Posterior cingulate gyrus (tissue), 11 donors: ENCODE data around the gene SARDH.

ENCODE experiments used
- DNase-seq, 10 donors: peaks; one replicate each; pipeline versions ENCODE4 v3.0.0 to v3.0.0-alpha.2; 2020 to 2021; ENCODE audit warnings: mixed read lengths in 3 of 10
- intact Hi-C: fragments of 100-400 bp; cut with DNase I; formaldehyde crosslinking; loops from one replicate; pipeline ENCODE4 v1.15.1; 2023

The SARDH gene

GRCh38 chr9:133737774-133738639 lies at the start of gene SARDH:
Gene SARDH (minus strand): TSS chr9:133738352. CDS start chr9:133734173, 4,179 bp downstream.
- intact Hi-C loops, result no loop called here
- peak in 2 of 10 donors; percentile 82 to 86 for DNase-seq

GRCh38 chr9:133787754-133788025 lies 49.5 kb upstream of the SARDH start:
- DNase-seq, result peak in 2 of 10 donors; percentile 25 to 55
- intact Hi-C loops, result no loop called here

GRCh38 chr9:133786907-133787753 lies 49.0 kb upstream of the SARDH start:
- intact Hi-C loops, result no loop called here
- DNase-seq, result peak in 2 of 10 donors; percentile 41 to 64

GRCh38 chr9:133786371-133786753 lies 48.2 kb upstream of the SARDH start:
- intact Hi-C loops, result no loop called here
- peak in 2 of 10 donors; percentile 55 to 72 for DNase-seq

- DNase-seq, result peak in 2 of 10 donors; percentile 44 to 63
- intact Hi-C loops, result no loop called here
Measured at GRCh38 chr9:133785753-133786370, 47.7 kb upstream of the SARDH start.

GRCh38 chr9:133784731-133785561 lies 46.8 kb upstream of the SARDH start:
- intact Hi-C loops, result no loop called here
- DNase-seq, result peak in 2 of 10 donors; percentile 46 to 81

- peak in 2 of 10 donors; percentile 61 to 71 for DNase-seq
- intact Hi-C loops, result loop anchor here (2.0 kb wide), 1 partner anchor 211 kb away; no protein-coding TSS in a partner anchor
Measured at GRCh38 chr9:133783331-133783731, 45.2 kb upstream of the SARDH start.

GRCh38 chr9:133782157-133783130 lies 44.3 kb upstream of the SARDH start:
- peak; percentile 74 to 96 (median 84) for DNase-seq
- intact Hi-C loops, result loop anchor here (2.0 kb wide), 1 partner anchor 212 kb away; no protein-coding TSS in a partner anchor

GRCh38 chr9:133781828-133782135 lies 43.6 kb upstream of the SARDH start:
- DNase-seq, result peak in 2 of 10 donors; percentile 82 to 87
- intact Hi-C loops, result loop anchor here (2.0 kb wide), 1 partner anchor 213 kb away; no protein-coding TSS in a partner anchor

GRCh38 chr9:133780962-133781827 lies 43.0 kb upstream of the SARDH start:
- DNase-seq, result peak in 3 of 10 donors; percentile 12 to 63 (median 56)
- intact Hi-C loops, result no loop called here

GRCh38 chr9:133780404-133780945 lies 42.3 kb upstream of the SARDH start:
- intact Hi-C loops, result no loop called here
- peak in 3 of 10 donors; percentile 9 to 62 (median 22) for DNase-seq

- intact Hi-C loops, result no loop called here
- DNase-seq, result peak in 4 of 10 donors; percentile 16 to 75 (median 46)
Measured at GRCh38 chr9:133779516-133780403, 41.6 kb upstream of the SARDH start.

GRCh38 chr9:133779081-133779480 lies 40.9 kb upstream of the SARDH start:
- DNase-seq, result peak in 4 of 10 donors; percentile 18 to 70 (median 44)
- intact Hi-C loops, result no loop called here

- intact Hi-C loops, result no loop called here
- peak in 4 of 10 donors; percentile 12 to 70 (median 56) for DNase-seq
Measured at GRCh38 chr9:133778336-133779013, 40.3 kb upstream of the SARDH start.

- DNase-seq, result peak in 4 of 10 donors; percentile 14 to 59 (median 33)
- intact Hi-C loops, result no loop called here
Measured at GRCh38 chr9:133777871-133778270, 39.7 kb upstream of the SARDH start.
